Stimulated activated CD8-positive, alpha-beta memory T cell treated with anti-CD3 and anti-CD28 coated beads, Interleukin-2, amount 100 ng/mL, for 48 hours (primary cell): Measurements from ENCODE around the gene CLEC10A.
"Not testable (repeated sequence)": the region's sequence is repeated elsewhere in the genome, so short reads cannot be mapped to it uniquely, and the experiment has no call there.

Experiments used
- DNase-seq, 2 donors: peaks; one replicate each; pipeline ENCODE4 v3.0.0-alpha.2; 2020; ENCODE audit warnings: low read depth in 2 of 2

Gene CLEC10A

DNA sequence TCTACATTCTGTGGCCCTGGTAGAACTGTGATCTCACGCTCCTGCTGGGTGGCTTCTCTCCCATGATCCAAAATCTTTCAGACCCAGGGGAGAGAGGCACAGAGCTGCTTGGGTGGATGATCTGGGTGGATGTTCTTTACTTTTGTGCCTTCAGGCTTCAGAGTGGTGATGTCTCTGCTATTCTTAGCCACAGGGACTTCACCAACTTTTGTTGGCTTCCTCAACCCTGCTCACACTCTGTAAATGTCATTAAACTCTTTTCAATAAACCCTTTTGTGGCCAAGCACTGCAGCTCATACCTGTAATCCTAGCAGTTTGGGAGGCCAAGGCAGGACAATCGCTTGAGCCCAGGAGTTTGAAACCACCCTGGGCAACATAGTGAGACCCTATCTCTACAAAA lies 7.6 kb downstream of the CLEC10A start:
- no peak for DNase-seq

GRCh38 chr17:7070712-7071111 lies 9.3 kb downstream of the CLEC10A start:
- DNase-seq = no peak

DNA sequence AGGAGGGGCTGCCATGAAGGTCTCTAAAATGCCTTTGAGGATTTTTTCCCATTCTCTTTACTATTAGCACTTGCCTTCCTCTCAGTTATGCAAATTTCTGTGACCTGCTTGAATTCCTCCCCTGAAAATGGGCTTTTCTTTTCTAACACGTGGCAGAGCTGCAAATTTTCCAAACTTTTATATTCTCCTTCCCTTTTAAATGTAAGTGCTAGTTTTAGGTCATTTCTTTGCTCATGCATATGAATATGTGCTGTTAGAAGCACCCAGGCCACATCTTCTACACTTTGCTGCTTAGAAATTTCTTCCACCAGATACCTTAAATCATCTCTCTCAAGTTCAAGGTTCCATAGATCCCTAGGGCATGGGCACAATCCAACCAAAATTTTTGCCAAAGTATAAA lies 11.8 kb downstream of the CLEC10A start:
- DNase-seq = no peak

DNA sequence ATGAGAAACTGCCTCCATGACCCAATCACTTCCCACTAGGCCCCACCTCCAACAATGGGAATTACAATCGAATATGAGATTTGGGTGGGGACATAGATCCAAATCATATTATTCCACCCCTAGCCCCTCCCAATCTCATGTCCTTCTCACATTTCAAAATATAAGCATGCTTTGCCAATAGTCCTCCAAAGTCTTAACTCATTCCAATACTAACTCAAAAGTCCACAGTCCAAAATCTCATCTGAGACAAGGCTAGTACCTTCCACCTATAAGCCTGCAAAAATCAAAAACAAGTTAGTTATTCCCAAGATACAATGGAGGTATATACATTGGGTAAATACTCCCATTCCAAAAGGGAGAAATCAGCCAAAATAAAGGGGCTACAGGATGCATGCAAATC lies 12.9 kb downstream of the CLEC10A start:
- no peak for DNase-seq

DNA sequence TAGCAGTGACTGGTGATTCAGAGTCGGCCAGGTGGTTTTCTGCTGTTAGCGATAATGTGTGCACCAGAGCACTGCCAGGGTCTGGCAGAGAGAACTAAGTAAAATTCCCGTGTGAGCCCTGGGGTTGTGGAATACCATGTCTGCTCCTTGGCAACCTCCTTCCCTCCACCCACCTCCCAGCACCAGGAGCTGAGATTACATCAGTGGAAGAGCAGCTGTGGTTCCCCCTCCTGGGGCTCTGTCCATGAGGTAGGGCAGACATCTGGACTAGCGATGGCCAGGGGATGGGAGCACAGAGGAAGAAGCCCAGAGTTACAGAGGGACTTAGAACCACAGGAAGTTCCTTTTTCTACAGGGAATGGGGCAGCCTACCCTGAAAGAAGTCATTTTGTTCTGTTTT lies 15.8 kb downstream of the CLEC10A start:
- DNase-seq = no peak

- DNase-seq = no peak
Measured at GRCh38 chr17:7063518-7064094, 16.4 kb downstream of the CLEC10A start.

DNA sequence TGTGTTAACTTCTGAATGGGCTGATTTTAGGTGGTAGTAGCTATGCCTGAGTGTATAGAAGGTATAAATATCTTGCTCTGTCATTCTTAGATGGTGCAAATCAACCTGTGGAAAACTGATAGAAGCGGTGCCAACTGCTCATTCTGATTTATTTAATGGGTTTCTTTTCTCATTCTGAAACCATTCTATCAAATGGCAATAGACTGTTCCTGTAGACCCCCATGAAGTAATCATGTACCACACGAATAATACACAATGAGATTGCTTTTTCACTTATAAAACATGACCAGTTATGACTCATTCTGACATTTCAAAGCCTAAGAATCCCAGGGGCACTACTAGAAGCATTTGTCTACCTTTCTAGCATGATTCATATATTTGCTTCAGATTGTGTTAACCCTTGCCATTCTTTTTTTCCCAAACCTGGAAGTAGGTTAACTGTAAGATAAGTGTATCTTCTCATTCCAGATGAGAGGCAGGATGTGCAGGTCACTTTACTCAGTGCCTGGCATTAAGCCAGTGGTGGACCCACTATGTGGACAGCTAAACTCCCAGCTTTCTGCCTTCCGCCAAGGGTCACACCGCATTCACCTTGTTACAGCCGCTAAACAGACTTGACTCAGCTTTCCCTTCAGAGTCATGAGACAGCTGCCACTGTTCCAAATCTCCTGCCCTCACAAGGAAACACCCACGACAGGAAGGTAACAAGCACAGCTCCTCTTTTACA lies 19.7 kb downstream of the CLEC10A start:
- no peak for DNase-seq

DNA sequence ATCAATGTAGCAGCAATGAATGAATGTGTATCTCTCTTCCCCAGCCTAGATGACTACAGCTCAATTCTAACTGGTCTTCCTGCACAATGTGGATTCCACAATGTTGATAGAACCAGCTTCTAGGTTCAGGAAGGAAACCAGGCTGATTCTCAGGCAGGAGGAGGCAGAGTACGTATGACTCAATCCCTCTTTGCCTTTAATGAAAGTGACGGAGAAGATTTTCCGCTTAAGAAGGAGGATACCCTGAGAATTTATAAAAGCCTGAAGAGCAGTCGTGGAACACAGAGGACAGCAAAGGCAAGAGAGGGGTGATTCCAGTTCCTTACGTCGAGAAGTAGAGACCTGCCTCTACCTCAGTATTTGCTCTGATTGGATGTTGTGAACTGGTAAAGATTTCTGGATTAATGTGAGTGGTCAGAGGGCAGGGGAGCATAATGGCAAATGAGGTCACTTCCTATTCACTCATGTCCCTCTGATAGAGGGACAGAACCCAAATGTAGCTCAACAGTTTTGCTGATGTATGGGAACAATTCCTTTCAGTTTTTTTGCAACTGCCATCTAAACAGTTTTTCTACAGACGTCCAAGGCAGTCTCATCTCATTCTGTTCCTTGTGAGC lies 21.1 kb downstream of the CLEC10A start:
- no peak for DNase-seq

DNA sequence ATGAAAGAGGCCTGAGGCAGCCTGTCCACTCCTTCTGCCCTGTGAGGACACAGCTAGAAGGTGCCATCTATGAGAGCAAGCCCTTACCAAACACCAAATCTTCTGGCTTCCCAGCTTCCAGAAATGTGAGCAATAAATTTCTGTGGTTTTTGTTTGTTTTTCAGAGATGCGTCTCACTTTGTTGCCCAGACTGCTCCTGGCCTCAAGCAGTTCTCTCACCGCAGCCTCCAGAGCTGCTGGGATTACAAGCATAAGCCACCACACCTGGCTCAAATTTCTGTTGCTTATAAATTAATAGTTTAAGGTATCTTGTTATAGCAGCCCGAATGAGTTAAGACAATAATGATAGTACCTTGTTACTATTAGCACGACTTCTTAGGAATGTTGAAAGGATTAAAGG lies 23.7 kb downstream of the CLEC10A start:
- no peak for DNase-seq

GRCh38 chr17:7050583-7050982 lies 29.5 kb downstream of the CLEC10A start:
- not testable (repeated sequence) for DNase-seq

DNA sequence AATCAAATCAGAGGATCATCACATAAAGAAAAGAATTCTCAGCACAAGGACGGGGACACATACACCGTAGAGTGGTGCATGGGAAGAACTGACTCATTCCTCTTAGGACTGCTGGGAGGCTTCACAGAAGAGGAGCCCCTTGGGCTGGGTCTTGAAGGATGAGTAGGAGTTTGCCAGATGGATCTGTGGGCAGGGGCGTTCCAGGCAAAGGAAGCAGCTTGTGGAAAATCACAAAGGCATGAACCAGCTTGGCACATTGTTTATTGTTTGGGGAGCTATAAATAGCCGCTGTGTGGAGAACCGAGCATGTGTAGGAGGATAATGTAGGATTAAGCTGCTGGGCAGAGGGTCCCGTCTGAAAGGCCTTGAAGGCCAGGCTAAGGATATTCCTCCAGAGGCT lies 31.1 kb downstream of the CLEC10A start:
- no peak for DNase-seq

DNA sequence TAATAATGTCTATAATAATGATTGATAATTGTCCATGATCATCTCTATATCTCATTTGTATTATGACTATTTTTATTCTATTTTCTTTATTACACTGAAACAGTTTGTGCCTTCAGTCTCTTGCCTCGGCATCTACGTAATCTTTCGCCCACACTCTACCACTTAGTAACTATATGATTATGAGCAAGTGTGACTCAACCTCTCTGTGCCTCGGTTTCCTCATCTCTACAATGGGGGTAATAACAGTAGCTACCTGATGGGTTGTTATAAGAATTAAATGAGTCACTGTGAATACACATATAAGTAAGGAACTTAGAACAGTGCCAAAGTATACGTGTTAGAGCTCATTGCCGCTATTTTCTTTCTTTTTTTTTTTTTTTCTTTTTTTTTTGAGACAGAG lies 32.5 kb downstream of the CLEC10A start:
- DNase-seq = no peak

GRCh38 chr17:7046725-7047397 lies 33.2 kb downstream of the CLEC10A start:
- not testable (repeated sequence) for DNase-seq

GRCh38 chr17:7046127-7046724 lies 33.8 kb downstream of the CLEC10A start:
- DNase-seq = no peak

GRCh38 chr17:7045492-7046126 lies 34.4 kb downstream of the CLEC10A start:
- DNase-seq = no peak

- no peak for DNase-seq
Measured at GRCh38 chr17:7043497-7044198, 36.4 kb downstream of the CLEC10A start, which contains the start of gene SLC16A11. SLC16A11 (minus strand) TSS chr17:7044092; CDS start chr17:7043513, 579 bp downstream.

GRCh38 chr17:7043182-7043496 lies 36.9 kb downstream of the CLEC10A start:
- no peak for DNase-seq

GRCh38 chr17:7042501-7043181 lies 37.4 kb downstream of the CLEC10A start:
- DNase-seq = no peak

DNA sequence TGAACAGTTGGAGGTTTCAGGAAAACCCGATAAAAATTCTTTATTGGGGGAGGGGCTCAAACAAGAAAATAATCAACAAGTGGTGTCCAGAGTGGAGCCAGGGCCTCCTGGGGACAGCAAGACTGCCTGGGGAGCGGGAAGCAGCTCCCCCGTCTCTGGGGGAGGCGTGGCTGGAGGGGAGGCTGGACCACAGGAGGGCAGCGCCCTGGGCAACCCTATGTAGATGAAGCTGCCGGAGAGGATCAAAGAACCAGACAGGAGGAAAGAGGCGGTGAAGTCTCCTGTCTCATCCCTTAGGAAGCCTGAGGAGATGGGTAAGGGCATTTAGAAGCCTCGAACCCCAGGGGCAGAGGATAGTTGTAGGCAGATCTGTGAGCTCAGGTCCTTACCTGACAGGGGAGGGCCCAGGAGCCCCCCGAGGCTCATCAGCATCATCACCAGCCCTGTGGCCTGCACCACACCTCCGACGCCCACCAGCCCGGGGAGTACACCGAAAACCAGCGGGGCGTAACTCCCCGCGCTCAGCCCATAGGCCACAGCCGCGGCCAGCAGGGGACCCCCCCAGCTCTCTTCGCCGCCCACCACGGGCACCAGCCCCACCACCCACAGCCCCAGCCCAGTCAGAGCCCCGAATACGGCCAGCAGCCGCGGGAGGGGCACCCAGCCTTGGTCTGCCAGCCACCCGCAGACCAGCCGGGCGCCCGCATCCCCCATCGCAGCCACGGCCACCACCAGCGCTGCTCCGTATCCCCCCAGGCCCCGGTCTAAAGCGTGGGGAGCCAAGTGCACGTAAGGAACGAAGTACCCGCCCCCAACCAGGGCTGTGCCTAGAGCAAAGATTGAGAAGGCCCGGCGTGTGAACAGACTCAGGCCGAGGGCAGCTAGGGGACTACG lies 38.2 kb downstream of the CLEC10A start:
- DNase-seq = peak in 1 of 2 donors; percentile 37

GRCh38 chr17:7039832-7040231 lies 40.2 kb downstream of the CLEC10A start:
- no peak for DNase-seq
